NCI-H2081 treated with DMSO at 0.1 percent for 48 hours (cell line): ENCODE measurements around the gene MRC1.

Source experiments
- DNase-seq: peaks from one replicate; lab custom pipeline; 2025; lab: John Stamatoyannopoulos, UW

MRC1 gene

GRCh38 chr10:17847585-17848296 is 38.6 kb downstream of the MRC1 start:
- DNase-seq: no peak

GRCh38 chr10:17848646-17849045 is 39.5 kb downstream of the MRC1 start:
- DNase-seq: no peak

- DNase-seq: no peak
These were observed 41.4 kb downstream of the MRC1 start for GRCh38 chr10:17850501-17850900.

GRCh38 chr10:17851611-17852010 is 42.5 kb downstream of the MRC1 start:
- DNase-seq: no peak

GRCh38 chr10:17854044-17854652 is 45.0 kb downstream of the MRC1 start:
- DNase-seq: no peak

GRCh38 chr10:17857040-17857439 is 47.9 kb downstream of the MRC1 start:
- DNase-seq: no peak

GRCh38 chr10:17859492-17860156 is 50.5 kb downstream of the MRC1 start:
- no peak for DNase-seq

GRCh38 chr10:17861760-17862159 is 52.6 kb downstream of the MRC1 start:
- no peak for DNase-seq

- DNase-seq: no peak
These were observed 56.2 kb downstream of the MRC1 start for GRCh38 chr10:17865351-17865750.

- DNase-seq: no peak
These were observed 57.2 kb downstream of the MRC1 start for GRCh38 chr10:17866346-17866745.

- DNase-seq: no peak
These were observed 57.9 kb downstream of the MRC1 start for GRCh38 chr10:17867056-17867455.

GRCh38 chr10:17871036-17871435 is 61.9 kb downstream of the MRC1 start:
- no peak for DNase-seq

- no peak for DNase-seq
These were observed 63.3 kb downstream of the MRC1 start for GRCh38 chr10:17872191-17873091.

GRCh38 chr10:17873946-17874345 is 64.8 kb downstream of the MRC1 start:
- no peak for DNase-seq

- no peak for DNase-seq
These were observed 68.0 kb downstream of the MRC1 start for GRCh38 chr10:17877121-17877520.

GRCh38 chr10:17878896-17879295 is 69.7 kb downstream of the MRC1 start:
- DNase-seq: no peak

- no peak for DNase-seq
These were observed 71.5 kb downstream of the MRC1 start for GRCh38 chr10:17880601-17881000.

- no peak for DNase-seq
These were observed 73.4 kb downstream of the MRC1 start for GRCh38 chr10:17882557-17882956.

GRCh38 chr10:17883621-17884020 is 74.5 kb downstream of the MRC1 start:
- DNase-seq: no peak

GRCh38 chr10:17888189-17888588 is 79.0 kb downstream of the MRC1 start:
- DNase-seq: no peak

GRCh38 chr10:17891435-17891834 is 82.3 kb downstream of the MRC1 start:
- no peak for DNase-seq

GRCh38 chr10:17904564-17904963 is 95.4 kb downstream of the MRC1 start:
- no peak for DNase-seq
